Uterus (tissue), 2 donors: Measurements from ENCODE around the gene LRG1.

Experiments
- POLR2A ChIP-seq, 2 donors: fragments of 450-650 bp; IDR thresholded peaks; one replicate each; pipeline ENCODE4 v1.6.1; 2016; ENCODE audit warnings: antibody characterized with exemption in 2 of 2, mild to moderate bottlenecking in 1 of 2, moderate library complexity in 1 of 2
- TF ChIP-seq, protein P1 (sequence below), 4 experiments: fragments of 200-600 bp in 2 of 4; fragments of 450-650 bp in 2 of 4; sonication (generic) in 2 of 4; IDR thresholded peaks; one replicate each; pipeline ENCODE4 v1.5.1; 2016 to 2019; ENCODE audit warnings: antibody characterized with exemption in 4 of 4, mild to moderate bottlenecking in 2 of 4, moderate library complexity in 1 of 4

DNA sequence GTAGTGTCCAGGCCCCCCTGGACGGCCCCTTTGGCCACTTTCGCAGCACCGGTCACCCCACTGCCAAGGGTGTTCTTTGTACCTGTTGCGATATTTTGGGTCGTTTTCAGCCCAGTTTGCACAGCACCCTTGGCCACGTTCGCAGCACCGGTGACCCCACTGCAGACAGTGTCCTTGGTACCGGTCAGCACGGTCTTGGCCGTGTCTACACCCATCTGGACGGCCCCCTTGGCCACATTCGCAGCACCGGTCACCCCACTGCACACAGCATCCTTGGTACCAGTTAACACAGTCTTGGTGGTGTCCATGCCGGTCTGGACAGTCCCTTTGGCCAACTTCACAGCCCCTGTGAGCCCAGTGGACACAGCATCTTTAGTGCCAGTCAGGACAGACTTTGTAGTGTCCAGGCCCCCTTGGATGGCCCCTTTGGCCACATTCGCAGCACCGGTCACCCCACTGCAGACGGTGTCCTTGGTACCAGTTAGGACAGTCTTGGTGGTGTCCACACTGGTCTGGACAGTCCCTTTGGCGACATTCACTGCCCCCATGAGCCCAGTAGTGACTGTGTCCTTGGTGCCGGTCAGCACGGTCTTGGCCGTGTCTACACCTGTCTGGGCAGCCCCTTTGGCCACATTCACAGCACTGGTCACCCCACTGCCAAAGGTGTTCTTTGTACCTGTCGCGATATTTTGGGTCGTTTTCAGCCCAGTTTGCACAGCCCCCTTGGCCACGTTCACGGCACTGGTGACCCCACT, 28.4 kb downstream of the LRG1 start:
- TF ChIP-seq, protein P1, sequence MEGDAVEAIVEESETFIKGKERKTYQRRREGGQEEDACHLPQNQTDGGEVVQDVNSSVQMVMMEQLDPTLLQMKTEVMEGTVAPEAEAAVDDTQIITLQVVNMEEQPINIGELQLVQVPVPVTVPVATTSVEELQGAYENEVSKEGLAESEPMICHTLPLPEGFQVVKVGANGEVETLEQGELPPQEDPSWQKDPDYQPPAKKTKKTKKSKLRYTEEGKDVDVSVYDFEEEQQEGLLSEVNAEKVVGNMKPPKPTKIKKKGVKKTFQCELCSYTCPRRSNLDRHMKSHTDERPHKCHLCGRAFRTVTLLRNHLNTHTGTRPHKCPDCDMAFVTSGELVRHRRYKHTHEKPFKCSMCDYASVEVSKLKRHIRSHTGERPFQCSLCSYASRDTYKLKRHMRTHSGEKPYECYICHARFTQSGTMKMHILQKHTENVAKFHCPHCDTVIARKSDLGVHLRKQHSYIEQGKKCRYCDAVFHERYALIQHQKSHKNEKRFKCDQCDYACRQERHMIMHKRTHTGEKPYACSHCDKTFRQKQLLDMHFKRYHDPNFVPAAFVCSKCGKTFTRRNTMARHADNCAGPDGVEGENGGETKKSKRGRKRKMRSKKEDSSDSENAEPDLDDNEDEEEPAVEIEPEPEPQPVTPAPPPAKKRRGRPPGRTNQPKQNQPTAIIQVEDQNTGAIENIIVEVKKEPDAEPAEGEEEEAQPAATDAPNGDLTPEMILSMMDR (IDR thresholded peaks at IDR 0.05), result no peak
- TF ChIP-seq POLR2A (IDR thresholded peaks at IDR 0.05), result no peak
